ENCODE measurements around the gene CNKSR1.

The CNKSR1 gene

DNA sequence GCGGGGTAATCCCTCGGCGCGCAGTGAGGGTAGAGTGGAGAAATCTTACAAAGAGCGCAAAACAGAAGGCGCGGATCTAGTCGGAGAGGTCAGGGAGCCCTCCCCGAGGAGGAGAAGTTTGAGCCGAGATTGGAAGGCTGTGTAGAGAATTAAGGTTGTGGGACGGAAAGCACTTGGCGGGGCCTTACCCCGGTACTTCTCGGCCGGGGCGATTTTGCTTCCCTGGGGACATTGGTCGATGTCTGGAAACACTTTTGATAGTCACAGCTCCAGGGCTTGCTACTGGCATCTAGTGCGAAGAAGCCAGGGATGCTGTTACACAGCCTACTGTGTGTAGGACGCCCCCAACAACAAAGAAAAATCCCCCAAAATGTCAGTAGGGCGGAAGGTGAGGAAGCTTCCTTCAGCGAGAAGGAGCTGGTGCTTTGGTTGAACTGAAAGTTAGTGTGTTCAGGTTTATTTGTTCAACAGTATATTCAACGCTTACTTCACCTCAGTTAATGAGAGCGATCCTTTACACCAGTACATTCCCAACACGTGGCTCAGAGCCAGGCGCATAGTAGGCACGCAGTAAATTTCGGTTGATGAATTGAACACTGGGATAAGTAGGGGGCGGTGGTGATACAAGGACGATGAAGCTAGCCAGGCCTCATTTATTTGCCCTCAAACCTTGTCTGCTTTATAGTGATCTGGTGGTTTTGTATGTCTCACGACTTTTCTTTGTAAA is 57.5 kb downstream of the CNKSR1 start:
- DNase-seq: no peak

DNA sequence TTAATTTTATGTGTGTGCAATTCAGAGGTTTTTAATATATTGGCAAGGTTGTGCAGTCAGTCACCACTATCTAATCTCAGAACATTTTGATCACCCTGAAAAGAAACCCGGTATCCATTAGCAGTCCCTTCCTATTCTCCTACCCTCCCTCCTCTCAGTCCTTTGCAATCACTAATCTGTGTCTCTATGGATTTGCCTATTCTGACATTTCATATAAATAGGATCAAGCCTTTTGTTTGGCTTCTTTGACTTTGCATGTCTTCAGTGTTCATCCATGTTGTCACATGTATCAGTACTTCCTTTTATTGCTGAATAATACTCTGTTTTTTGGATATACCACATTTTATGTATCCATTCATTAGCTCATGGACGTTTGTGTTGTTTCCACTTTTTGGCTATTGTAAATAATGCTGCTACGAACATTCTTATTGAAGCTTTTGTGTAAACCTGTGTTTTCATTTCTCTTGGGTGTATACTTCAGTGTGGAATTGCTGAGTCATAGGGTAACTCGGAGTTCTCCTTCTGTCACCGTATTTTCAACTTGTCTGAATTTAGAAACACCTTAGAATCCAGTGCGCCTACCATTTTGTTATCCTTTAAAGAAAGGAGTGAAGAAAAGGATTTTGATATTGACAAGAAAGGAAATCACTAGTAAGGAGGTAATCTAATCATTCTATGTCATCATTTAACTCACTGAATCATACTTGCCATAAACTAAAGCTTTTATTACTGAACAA is 60.1 kb downstream of the CNKSR1 start:
- DNase-seq: no peak

Data from NCI-H1436 treated with DMSO at 0.1 percent for 48 hours (cell line).